Dermis microvascular lymphatic vessel endothelial cell (primary cell): Measurements from ENCODE around the gene ZFP30. TPM values are rescaled to one million over a fixed set of nuclear protein-coding genes. Genes with fewer than 3 reads are reported as not detected.
A peak's percentile ranks its signal among the peaks of the same experiment; 100 is the strongest.

Experiments
- DNase-seq, 2 donors: peaks; one replicate each; pipeline versions ENCODE4 v3.0.0 to v3.0.0-alpha.2; 2010; ENCODE audit warnings: low read depth in 2 of 2
- total RNA-seq: library from RNA; depleted of rRNA; stranded (reverse); fragments of >200 nt; gene quantifications from 2 replicates; pipeline ENCODE4 v1.2.1, GENCODE V29; 2014

ZFP30 gene
- total RNA-seq, 1 donor from 2014 or later, result 11.7 TPM

DNA sequence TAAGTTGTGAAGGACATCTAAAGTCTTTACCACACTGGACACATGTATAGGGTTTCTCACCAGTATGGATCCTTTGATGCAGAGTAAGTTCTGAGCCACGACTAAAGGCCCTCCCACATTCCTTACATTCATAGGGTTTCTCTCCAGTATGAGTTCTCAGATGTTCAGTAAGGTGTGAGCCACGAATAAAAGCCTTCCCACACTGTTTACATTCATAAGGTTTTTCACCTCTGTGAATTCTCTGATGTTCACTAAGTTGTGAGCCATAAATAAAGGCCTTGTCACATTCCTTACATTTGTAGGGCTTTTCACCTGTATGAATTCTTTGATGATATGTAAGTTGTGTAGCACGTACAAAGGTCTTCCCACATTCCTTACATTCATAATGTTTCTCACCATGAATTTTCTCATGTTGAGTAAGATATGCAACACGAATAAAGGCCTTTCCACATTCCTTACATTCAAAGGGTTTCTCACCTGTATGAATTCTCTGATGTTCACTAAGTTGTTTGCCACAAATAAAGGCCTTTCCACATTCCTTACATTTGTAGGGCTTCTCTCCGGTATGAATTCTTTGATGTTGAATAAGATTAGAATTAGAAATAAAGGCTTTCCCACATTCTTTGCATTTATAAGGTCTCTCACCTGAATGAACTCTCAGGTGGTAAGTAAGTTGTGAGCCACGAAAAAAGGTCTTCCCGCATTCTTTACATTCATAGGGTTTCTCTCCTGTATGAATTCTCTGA lies 90.5 kb downstream of the ZFP30 start:
- peak in 1 of 2 donors; percentile 3 for DNase-seq

Other genes with a start within 250 kb of the ZFP30 start
- 4.7 and 5.8 TPM in 2 replicates for gene ZNF569, start 188.0 kb downstream of the ZFP30 start, total RNA-seq
- 4.6 and 6.8 TPM in 2 replicates for gene ZNF570, start 186.1 kb downstream of the ZFP30 start, total RNA-seq
- 0.39 and 1.0 TPM in 2 replicates for gene ZNF793, start 148.5 kb downstream of the ZFP30 start, total RNA-seq
- gene ZNF571, start 60.7 kb downstream of the ZFP30 start, total RNA-seq, result 1.3 and 1.8 TPM in 2 replicates
- gene ZNF540, start 60.6 kb downstream of the ZFP30 start, total RNA-seq, result 0.13 and 0.51 TPM in 2 replicates
- gene ZNF607, start 64.3 kb upstream of the ZFP30 start, total RNA-seq, result 2.6 and 3.0 TPM in 2 replicates
- gene ZNF573, start 124.1 kb upstream of the ZFP30 start, total RNA-seq, result 3.1 and 3.8 TPM in 2 replicates